Endometrial microvascular endothelial cells (primary cell): ENCODE results near the gene TSPAN18. TPM values are rescaled to one million over a fixed set of nuclear protein-coding genes. Genes with fewer than 3 reads are reported as not detected.

Source experiments
- in situ Hi-C: cut with HindIII; loops from 2 replicates; pipeline ENCODE4 v1.10.0; 2017; ENCODE audit warnings: low sequenced_read_pairs, low pct_unique_long_range_greater_than_20kb; ENCODE audit errors: inconsistent ontology term
- total RNA-seq: library from RNA; depleted of rRNA; stranded (reverse); fragments of >200 nt; gene quantifications from one replicate; pipeline ENCODE4 v1.2.3, GENCODE V29; 2015; ENCODE audit errors: inconsistent ontology term

Gene TSPAN18
- total RNA-seq, 1 donor from 2014 or later, result 21.4 TPM

DNA sequence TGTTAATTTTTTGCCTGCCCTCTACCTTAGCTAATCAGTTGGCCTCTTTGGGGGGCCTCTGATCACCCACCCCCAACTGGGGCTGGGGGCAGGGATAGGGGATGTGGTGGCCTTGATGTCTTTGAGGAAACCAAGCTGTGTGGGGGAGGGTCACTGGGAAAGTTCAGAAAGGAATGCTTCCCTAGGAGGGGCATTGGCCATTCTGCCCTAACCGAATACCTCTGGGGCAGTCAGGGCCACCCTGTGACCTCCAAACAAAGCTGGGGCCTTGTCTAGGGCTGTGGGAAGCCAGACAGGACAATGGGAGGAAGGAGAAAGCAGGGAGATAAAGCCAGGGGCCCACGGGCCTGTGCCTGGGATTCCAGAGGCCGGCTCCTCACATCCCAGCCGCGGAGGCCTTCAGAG, 97.5 kb downstream of the TSPAN18 start:
- in situ Hi-C loops, result no loop called here

DNA sequence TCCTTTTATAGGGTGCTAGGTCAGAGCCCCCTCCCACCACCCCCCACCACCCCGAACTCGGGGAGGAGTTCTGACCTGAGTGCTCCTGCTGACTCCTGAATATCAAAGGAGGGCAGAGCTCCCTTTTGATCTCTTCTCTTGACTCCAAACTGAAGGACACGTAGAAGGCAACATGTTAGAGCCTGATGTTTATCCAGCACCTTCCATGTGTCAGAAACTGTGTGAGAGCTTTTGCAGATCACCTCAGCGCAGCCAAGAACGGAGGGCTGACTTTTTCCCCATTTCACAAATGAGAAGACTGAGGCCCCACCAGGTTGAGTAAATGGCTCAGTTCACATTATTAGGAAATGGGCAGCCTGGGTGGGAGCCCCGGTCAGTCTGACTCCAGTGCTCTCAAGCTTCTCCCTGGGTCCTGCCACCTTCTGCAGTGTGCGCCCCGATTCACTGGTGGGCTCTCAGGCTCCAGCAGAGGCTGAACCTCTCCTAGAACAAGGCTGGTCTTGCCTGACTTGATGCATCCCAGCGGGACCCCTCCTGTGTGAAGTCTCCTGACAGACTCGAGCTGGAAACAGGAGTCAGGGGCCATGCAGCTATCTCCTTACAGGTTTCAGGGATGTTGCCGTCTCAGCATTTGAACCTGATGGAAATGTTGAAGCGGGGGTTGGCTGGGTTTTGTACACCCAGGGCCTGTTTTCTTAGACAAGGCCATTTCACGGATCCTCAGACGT, 98.5 kb downstream of the TSPAN18 start:
- in situ Hi-C loops, result no loop called here

DNA sequence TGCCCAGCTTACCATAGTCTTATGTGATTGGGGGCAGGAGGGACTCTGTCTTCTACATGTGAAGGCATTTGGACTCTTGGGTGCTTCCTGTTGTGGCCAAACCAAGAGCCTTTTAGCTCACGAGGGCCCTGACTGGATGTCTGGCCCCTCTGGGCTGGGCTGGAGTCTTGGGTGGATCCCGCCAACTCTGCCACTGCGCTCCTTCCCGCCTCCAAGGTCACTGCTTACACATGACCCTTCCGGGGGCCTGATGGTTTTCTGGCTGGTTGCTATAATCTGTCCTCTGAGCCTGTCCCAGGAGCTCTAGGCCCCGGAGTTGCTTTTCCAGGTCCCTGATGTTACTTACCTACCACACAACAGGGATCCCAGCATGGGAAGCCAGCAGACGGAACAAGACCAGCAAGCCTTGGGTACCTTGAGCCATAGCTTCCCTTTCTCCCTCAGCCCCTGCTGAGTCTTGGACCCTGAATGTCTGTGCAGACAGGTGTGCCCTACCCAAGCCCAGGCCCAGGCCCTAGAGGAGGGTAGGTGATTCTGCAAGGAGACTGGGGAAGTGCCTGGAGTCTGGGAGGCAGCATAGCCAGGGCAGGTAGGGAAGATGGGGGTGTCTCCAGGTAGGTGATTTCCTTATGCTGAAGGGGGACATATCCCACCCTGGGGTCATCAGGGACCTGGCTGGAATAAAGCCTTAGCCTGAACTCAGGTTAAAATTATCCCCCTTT, 100.3 kb downstream of the TSPAN18 start:
- in situ Hi-C loops, result no loop called here

DNA sequence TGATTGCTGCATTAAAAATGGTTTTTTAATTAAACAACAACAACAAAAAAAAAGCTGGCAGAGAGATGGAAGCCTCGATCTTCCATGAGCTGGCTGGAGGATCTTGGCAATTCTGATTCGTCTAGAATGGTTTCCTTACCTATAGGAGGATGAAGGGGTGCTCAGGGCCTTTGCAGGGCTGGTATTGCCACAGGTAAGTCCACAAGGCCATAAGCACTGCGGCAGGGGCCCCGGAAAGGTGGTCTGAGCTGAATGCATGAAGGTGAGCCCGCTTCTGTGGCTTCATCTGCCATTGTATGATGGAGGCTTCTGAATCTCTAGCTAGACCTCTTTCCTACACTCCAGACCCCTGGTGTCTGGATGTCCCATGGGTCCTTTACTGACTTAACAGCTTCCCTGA, 101.5 kb downstream of the TSPAN18 start:
- in situ Hi-C loops, result no loop called here

DNA sequence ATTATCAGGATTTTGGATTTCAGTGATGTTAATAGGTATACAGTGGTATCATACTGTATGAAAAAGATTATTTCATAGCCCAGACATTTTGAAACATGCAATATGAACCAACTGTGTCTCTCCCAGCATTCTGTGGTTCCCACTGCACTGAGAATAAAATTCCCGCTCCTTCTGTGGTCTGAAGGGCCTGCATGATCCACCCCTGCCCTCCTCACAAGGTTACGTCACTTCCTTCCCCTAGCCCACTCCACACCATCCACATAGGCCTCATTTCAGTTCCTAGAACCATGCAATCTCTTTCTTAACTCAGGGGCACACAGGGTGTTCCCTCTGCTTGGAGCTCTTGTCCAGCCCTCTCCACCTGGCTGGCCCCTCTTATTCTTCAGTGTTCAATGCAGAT, 103.1 kb downstream of the TSPAN18 start:
- in situ Hi-C loops, result no loop called here

DNA sequence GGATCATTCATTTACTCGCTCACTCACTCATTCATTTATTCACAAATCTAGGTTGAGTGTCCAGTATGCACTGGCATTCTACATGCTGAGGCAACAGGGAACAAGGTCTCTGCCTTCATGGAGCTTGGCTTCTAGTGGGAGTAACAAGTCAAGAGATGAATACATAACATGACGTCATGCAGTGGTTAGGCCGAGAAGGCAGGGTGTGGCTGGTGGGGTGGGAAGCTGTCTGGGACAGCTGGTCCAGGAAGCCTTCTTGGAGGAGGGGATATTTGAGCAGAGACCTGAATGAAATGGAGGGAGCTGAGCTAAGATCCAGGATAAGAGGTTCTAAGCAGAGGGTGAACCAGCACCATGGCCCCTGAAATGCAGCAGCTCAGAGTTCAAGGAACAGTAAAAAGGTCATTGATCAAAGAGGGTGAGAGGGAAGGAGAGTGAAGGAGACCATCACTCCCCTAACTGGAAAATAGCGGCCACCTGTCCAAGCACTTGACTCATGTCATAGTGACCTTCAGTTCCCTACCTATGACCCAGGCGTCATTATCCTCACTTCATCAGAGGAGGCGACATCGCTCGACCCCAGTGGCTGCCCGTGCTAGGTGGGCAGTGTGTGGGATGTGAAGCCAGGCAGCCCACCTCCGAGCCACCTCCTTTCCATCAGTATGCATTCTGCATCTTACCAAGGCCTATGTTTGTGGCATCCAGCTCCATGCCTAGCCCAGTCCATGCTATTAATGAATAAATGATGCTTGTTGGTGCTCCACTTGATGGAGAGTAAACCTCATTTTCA, 105.0 kb downstream of the TSPAN18 start:
- in situ Hi-C loops, result no loop called here

DNA sequence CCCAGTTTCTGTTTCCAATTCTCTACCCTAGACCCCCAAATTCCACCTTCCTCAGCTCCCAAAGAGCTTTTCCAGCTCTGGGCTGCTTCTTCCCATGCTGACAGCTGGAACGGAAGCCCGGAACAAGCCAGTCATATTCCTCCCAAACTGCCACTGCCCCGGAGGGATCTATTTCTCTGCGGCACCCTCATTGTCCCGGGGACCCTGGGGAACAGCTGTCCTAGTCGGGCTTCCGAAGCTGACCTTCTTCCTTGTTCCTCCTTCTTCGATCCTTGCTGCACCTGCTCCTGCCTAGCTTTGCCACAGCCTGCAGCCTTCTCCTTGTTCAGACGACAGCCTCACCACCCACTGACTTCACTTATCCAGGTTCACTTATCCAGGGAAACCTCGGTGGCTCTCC, 105.7 kb downstream of the TSPAN18 start:
- in situ Hi-C loops, result no loop called here

DNA sequence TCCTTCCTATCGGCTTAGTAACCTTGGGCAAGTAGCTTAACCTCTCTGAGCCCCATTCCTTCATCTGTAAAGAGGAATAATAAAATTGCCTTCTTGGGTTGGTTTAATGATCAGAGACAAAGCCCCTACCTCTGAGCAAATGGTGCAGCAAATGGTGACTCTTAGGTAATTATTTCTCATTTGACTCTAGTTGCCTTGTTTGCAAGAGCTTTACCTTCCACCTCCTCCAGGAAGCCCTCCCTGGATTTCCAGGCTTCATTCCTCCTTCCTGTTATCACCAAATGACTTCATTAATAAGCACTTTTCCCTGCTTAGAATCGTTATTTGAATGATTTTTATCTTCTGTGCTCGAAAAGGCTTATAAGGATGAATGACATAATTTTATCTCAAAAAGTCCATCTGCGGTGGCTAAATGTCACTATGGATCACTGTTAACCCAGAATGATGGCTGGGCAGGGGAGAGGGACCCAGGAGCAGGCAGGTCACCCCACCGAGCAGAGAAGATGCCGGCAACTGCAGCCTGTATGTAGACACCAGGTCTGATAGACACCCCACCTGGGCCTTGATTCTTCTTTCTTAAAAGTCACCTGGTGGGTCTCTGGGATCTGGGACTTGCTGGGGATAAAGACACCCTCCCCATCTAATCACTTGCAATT, 106.6 kb downstream of the TSPAN18 start:
- in situ Hi-C loops, result no loop called here

DNA sequence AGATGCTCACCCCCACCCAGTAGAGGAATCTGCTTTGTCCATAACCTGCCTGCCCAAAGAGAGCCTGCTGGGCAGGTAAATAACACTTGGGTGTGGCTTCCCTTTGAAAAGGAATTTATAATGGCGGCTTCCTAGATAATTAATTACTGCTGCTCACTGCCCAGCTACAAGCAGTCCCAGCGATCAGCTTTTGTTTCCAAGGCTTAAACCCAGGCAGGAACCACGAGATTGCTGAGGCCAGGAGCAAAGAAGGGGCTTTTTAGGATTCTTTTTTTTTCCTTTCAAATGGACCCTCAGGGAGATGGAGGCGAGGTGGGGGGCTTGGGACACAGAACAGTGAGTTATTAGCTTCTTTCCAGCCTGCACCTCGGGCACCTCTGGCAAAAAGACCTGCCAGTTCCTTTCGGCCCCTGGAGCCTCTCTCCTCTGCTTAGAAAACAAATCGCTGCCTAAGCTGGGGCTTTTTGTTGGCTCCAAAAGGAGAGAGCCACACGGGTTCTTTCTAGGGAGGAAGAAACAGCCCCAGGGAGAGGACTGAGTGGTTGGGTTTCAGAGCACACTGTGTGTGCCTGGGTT, 107.2 kb downstream of the TSPAN18 start:
- in situ Hi-C loops, result no loop called here

DNA sequence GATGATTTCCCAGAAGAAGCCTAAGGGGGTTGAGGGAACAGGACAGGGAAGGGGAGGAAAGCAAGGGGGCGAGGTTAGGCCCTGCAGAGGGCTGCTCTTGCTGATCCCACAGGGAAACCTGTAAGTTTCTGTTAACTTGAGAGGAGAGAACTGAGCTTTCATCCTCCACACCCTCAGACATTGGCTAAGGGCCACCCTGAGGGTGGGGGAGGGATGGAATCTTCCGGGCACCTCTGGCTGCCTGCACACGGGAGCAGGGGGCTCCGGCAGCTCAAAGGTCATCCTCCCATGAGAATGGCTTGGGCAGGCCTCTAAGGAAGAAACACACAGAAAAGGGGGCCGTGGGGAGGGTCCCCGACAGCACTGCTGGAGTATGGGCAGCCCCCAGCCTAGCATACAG, 108.1 kb downstream of the TSPAN18 start:
- in situ Hi-C loops, result no loop called here

DNA sequence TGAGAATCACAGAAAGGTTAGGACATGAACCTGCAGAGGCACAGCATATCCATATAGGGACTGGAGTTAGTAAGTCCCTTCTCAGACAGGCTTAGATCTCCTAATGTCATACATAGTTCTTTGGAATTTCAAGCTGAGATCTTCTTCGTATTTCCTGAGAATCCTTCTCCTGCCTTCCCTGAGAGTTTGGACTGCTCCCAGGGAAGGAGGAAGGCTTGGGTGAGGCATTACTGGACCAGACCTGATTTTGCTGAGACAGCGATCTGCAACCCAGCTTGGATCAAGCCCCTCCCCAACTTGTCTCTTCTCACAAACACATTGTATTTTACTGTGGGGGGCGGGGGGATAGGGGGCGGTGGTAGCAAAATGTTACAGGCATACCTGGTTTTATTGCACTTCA, 108.5 kb downstream of the TSPAN18 start:
- in situ Hi-C loops, result no loop called here

DNA sequence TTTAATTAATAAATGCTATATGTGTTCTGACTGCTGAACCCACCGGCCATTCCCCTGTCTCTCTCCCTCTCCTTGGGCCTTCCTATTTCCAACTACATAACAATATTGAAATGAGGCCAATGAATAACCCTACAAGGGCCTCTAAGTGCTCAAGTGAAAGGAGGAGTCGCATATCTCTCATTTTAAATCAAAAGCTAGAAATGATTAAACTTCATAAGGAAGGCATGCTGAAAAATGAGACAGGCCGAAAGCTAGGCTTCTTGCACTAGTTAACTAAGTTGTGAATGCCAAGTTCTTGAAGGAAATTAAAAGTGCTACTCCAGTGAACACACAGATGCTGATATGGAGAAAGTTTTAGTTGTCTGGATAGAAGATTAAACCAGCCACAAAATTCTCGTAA, 109.2 kb downstream of the TSPAN18 start:
- in situ Hi-C loops, result no loop called here

DNA sequence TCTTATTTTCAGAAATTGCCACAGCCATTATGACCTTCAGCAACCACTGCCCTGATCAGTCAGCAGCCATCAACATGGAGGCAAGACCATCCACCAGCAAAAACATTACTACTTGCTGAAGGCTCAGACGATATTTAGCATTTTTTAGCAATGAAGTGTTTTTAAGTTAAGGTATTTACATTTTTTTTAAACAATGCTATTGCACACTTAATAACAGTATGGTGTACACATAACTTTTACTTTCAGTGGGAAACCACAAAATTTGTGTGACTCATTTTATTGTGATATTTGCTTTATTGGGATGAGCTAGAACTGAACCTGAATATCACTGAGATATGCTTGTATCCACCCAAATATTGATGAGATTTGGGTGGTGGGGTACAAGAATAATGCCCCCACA, 110.9 kb downstream of the TSPAN18 start:
- in situ Hi-C loops, result no loop called here

DNA sequence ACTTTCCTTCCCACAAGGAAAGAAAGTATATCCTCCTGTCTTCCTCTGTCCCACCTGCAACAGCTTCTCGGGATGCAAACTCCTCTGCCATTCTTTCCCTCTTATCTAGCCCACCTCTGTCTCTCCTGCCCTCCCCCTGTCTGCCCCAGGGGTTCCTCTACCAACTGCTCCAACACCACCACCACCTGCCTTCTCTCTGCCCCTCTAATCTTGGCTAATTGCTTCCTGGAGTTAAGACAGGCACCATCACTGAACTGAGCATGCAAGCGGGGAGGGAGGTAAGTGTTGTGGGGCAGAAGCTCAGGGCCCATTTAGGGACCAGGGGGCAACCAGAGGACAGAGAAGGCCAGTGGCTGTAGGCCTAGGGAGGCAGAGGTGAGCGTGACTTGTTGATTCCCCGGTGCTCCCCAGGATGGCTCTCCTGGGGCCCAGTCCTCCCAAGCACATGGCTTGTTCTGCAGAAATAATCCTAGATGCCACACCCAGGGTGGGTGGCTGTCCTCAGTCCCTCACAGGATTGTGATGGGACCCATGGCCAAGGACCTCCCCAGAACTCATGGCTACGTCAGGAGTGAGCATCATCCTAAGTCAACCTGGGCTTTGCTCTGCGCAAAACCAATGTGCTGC, 112.8 kb downstream of the TSPAN18 start:
- in situ Hi-C loops, result no loop called here

DNA sequence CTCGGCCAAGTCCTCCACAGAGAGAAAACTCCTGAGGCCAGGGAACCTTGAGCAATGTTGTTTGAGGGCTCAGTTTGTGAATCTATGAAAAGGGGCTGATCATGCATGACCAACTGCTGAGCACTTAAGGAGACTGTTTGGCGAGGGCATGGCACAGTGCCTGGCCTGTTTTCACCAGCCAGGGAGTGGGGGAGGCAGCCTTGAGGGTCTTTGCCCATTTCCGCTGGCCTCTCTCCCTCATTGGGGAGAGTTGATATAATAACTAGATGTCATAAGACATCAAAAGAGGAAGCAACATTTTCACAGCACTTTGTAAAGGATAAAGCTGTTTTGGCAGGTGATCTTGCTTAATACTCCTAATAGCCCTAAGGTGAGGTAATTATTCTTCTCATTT, 113.3 kb downstream of the TSPAN18 start:
- in situ Hi-C loops, result no loop called here

DNA sequence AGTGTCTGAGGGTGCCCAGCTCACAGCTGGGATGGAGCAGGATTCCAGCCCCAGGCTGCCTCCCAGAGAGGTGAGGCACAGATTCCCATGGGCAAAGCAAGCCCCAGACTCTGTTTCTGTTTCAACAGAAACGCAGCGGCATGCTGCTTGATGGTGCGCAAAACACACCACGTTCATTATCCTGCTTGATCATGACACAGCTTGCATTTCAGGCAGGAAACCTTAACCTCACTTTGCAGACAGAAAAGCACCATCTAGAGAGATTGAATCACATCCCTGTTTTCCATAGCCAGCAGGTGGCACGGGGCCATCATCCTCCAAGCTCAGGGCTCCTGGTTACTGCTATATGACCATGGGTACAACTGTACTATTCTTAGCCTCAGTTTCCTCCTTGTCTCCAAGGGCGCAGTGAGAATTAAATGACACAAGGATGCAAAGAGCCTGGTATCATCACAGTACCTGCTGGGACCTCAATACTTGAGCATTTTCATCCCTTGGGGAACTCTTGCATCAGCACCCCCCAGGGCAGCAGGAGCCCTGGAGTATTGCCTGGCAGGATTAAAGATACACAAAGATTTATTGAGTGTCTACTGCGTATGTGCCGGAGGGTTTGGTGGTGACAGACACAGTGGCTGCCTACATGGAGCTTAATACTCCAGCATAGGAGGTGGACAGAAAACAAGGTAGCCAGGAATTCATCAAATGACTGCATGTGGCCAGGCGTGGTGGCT, 113.9 kb downstream of the TSPAN18 start:
- in situ Hi-C loops, result no loop called here

DNA sequence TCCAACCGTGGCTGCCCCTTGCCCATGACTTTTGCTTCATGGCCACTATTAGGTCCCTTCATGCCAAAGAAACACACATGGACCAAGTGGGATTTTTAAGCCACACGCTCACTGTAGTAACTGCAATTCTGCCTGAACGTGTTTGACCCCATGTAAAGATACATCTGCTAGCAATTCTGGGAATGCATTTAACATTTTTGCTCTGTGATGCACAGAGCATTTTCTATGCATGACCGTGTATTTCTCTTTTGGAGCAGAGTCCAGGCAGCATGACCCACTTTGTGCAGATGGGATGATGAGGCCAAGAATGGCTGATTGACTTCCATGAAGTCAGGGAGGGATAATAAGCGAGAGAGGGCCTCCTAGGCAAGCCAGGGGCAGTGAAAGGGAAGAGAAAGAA, 115.5 kb downstream of the TSPAN18 start:
- in situ Hi-C loops, result no loop called here

DNA sequence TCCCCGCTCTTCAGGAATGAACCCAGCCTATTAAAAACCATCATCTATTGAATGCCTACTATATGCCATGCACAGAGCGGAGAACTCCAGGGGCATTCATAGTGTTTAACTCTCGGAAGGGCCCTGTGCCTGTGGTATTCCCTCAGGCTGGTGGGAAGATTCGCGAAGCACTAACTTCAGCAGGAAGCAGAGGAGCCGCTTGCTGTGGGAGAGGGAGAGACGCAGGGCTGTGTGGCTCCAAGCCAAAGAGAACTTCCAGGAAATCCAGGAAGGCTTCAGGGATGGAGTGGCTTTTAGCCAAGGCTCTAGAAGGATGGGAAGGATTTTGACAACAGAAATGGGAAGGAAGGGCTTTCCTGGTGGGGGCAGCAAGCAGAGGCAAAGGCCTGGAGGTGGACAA, 120.1 kb downstream of the TSPAN18 start:
- in situ Hi-C loops, result no loop called here
